HG02981 (cell line): ENCODE data around the gene RNU7-1.
"Not testable (repeated sequence)": the region's sequence is repeated elsewhere in the genome, so short reads cannot be mapped to it uniquely, and the experiment has no call there.

Experiments
- ATAC-seq: cut with Tn5 transposase; IDR thresholded peaks from one replicate; pipeline ENCODE4 v1.9.1; 2021; ENCODE audit warnings: mild to moderate bottlenecking, moderate library complexity; ENCODE audit not compliant: unreplicated experiment

The RNU7-1 gene

DNA sequence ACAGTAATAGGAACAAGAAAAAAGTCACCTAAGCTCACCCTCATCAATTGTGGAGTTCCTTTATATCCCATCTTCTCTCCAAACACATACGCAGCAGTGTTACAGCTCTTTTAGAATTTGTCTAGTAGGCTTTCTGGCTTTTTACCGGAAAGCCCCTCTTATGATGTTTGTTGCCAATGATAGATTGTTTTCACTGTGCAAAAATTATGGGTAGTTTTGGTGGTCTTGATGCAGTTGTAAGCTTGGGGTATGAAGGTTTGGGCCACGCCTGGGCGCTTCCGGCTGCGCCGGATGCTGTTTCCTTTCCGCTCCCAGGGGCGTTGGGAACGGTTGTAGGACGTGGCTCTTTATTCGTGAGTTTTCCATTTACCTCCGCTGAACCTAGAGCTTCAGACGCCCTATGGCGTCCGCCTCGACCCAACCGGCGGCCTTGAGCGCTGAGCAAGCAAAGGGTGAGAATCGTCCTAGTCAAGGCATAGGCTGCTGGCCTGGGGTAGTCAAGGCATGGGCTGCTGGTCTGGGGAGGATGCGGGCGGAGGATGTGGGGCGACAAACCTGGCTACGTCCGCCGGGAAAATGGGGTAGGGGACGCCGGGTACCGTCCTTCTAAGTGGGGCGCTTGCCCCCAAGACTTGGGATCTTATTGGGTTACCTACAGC, at the start of gene RNU7-1, which contains the start of gene C12orf57:
Gene RNU7-1, plus strand, starts transcription at position 95 of the 659 bp plus-strand sequence.
Gene C12orf57, plus strand, starts transcription at position 301 of the 659 bp plus-strand sequence. Its CDS starts 100 bp downstream, at position 401.
- ATAC-seq = peak; percentile 37

DNA sequence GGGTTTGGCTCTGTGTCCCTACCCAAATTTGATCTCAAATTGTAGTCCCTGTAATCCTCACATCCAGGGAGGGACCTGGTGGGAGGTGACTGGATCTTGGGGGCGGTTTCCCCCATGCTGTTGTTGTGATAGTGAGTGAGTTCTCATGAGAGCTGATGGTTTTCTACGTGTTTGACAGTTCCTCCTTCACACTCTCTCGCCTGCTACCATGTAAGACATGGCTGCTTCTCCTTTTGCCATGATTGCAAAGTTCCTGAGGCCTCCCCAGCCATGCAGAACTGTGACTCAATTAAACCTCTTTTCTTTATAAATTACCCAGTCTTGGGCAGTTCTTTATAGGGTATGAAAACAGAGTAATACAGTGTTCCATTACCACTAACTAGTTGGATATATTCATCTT, 49.3 kb upstream of the RNU7-1 start:
- no peak for ATAC-seq

DNA sequence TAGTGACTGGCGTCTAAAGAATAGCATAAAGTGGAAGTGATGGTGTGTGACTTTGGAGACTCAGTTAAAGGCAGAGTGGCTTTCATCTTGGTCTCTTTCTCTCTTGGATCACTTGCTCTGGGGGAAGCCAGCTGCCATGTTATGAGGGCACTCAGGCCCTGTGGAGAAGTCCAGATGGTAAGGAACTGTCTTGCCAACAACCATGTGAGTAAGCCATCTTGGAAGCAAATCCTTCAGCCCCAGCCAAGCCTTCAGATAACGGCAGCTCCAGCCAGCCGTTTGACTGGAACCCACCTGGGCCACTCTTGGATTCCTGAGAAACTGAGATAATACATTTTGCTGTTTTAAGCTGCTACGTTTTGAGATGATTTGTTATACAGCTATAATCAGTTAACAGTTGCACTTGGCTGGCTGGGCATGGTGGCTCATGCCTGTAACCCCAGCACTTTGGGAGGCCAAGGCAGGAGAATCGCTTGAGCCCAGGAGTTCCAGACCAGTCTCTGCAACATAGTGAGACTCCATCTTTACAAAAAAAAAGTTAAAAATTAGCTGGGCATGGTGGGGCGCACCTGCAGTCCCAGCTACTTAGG, 46.7 kb upstream of the RNU7-1 start:
- no peak for ATAC-seq

DNA sequence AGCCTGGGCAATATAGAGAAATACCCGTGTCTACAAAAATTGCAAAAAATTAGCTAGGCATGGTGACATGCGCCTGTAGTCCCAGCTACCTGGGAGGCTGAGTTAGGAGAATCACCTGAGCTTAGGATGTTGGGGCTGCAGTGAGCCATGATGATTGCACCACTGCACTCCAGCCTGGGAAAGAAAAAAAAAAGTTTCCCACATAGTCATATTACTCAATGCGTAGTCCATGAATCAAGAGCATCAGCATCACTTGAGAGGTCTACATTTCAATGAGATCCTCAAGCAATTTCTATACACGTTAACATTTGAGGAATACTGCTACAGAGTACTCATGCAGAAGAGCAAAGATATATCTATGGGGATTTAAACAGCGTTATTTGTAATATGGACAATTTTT, 44.2 kb upstream of the RNU7-1 start:
- no peak for ATAC-seq

DNA sequence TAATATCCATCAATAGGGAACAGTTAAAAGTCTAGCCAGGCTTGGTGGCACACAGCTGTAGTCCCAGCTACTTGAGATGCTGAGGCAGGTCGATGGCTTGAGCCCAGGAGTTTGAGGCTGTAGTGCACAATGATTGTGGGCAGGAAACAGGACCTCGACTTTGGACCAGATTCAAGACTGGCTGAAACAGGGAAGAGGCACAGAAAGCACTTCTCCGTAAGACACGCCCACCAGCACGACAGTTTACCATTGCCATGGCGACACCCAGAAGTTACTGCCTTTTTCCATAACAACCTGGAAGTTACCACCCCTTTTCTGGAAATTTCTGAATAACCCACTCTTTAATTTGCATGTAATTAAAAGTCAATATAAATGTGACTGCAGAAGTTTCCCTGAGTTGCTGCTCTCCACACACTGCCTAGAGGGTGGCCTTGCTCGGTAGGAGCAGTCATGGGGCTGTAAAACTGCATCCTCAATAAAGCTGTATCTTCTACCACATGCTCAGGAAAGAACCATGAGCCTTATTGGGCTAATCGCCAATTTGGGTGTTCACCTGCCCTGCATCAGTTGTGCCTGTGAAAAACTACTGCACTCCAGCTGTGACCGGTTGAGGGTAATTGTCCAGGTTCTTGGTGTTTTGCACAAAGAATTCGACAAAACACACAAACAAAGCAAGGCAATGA, 43.6 kb upstream of the RNU7-1 start:
- no peak for ATAC-seq

DNA sequence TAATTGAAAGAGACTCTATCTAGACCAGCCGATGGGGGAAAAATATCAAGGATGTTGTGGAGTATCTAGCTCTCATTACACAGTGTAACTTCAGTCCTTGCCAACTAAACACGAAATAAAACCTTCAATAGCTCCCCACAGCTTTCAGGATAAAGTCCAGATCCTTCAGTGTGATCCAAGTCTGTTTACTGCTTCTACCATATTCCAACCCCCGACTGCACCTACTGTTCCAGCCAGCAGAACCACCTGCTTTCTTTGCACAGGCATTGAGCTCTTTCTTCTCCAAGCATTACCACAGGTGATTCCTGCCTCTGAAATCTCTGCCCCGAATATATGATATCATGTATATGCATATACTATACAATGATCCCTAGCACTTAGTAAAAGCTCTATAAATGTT, 41.2 kb upstream of the RNU7-1 start:
- ATAC-seq = no peak

DNA sequence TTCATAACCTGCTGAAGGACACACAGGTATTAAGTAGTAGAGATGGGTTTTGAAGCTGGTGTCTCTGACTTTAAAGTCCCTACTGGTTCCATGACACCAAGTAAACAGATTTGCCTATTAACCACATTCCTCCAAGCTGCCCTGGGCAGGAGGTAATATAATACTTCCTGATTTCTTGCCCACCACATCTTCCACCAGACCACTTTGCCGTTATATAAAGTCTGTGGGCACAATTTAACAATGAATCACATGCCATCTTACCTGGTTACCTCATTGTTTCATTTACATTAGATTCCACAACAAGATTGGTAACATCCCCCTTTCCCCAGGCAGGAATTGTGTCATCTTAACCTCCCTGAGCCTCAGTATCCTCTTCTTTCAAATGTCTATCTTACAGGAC, 39.9 kb upstream of the RNU7-1 start:
- ATAC-seq = no peak

DNA sequence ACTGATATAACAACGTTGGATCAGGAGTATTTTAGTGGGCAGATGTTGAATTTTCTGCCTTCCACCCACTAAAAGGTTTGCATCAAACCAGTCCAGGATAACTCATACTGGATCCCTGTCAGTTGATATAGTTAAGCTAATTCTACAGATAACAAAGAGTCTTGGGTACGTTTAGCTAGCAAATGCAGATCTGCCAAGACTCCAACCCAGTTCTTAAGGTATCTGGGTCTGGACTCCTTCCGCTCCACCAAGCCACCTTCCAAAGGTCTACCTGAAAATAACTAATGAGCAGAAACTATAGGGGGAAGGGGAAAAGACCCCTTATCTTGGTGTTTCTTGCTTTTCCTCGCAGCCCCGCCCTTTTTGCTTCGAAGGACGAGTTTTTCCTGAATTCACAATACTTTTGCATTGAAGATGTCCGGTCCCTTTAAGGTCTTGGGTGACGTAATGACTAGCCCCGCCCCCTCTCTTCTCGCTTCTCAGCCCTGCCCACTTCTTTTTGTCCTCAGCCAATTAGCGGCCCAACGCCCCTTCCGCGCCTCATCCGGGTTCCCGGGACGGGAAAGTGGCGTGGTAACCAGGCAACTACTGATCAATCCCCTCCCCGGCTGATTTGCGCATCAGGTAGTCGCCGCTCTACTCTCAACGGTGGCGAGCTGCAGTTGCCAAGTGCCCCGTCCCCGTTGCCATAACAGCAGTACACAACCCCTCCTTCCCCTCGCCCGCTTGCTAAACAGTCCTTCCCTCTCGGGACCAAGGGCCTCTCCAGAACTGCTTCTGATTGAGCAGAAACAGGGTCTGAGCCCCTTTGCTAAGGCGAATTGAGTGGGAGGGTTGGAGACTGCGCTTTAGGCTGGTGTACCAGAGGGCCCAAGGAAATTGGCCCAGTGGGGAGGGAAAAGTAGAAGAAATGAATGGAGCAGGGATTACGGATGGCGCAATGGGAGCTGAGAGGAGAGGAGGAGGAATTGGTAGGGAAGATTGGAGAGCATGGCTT, 39.0 kb upstream of the RNU7-1 start, which contains the start of gene LRRC23:
Gene LRRC23, plus strand, starts transcription at position 543 of the 997 bp plus-strand sequence. CDS start 812 bp downstream, outside the sequence.
- ATAC-seq = peak; percentile 93

DNA sequence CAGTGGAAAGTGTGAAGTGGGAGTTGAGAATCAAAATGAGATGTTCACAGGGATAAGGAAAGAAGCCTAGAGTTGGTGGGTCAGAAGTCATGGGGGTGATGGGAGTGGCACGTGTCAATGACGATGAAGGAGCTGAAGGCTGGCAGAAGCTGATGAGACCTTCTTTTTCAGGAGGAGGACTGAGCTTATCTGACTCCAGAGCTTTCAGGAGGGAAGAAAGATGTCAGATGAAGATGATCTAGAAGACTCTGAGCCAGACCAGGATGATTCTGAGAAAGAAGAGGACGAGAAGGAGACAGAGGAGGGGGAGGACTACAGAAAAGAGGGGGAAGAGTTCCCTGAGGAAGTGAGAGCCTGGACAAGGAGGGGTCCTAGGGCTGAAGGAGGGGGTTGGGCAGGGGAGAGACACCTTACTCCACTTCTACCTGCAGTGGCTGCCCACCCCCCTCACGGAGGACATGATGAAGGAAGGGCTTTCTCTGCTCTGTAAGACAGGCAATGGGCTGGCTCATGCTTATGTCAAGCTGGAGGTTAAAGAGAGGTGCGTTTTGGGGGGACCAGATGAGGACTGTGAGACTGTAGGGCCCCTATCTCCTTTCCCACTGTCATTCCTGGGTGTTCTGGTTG, 38.1 kb upstream of the RNU7-1 start:
- no peak for ATAC-seq

DNA sequence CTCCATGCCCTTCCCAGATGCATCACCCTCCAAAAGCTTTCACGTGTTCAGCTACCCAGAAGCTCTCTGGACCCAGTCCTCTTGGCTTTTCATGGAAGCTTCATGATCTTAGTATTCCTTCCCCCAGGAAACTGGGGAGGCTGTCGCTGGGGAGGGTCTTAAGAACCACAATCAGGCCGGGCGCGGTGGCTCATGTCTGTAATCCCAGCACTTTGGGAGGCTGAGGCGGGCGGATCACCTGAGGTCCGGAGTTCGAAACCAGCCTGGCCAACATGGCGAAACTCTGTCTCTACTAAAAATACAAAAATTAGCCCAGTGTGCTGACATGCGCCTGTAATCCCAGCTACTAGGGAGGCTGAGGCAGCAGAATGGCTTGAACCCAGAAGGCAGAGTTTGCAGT, 35.5 kb upstream of the RNU7-1 start:
- not testable (repeated sequence) for ATAC-seq

DNA sequence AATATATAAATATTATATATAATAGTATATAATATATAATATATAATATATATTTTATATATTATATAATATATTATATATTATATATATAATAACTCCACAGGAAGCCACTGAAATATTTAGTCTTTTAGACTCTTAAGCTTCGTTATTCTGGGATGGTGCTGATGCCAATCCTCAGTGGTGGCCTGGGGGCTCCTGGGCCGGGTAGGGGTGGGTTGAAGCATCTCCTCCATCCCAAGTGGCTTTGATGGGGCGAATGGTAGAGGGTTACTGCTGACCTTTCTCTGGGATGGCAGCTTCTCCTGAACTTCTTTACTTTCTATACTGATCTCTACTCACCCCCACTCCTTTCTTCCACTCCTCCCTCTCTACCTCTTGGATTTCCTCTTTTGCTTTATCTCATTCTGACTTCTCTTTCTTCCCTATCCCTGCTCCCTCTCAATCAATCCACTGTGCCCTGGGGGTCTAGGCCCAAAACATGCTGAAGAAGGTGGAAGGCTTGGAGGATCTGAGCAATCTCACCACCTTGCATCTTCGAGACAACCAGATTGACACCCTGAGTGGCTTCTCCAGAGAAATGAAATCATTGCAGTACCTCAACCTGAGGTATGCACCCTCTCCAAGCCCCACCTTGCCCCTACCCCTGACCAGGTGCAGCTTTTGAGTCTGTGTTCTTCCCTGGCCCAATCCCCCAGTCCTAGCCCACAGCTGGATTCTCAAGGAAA, 34.0 kb upstream of the RNU7-1 start:
- no peak for ATAC-seq

DNA sequence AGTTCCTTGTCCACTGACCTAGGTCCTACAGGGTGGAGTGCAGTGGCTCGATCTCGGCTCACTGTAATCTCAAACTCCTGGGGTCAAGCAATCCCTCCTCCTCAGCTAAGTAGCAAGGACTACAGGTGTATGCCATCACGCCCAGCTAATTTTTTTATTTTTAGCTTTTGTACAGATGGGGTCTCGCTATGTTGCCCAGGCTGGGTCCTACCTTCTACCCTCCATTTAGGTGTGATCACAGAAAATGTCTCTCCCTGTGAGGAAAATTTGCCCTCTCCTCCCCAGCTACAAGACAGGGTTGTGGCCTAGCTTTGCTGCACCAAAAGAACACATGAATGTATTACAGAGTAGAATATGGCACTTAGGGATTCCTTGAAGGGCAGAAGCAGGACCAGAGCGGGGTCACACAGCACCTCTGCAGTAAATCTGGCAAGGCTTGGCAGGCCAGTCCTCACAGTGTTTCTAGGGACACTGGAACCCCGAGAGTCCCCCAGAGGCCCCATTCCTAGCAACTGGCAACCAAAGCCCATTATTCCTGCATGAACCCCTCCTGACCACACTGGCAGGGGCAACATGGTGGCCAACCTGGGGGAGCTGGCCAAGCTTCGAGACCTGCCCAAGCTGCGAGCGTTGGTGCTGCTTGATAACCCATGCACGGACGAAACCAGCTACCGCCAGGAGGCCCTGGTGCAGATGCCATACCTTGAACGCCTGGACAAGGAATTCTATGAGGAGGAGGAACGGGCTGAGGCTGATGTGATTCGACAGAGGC, 31.3 kb upstream of the RNU7-1 start:
- no peak for ATAC-seq

DNA sequence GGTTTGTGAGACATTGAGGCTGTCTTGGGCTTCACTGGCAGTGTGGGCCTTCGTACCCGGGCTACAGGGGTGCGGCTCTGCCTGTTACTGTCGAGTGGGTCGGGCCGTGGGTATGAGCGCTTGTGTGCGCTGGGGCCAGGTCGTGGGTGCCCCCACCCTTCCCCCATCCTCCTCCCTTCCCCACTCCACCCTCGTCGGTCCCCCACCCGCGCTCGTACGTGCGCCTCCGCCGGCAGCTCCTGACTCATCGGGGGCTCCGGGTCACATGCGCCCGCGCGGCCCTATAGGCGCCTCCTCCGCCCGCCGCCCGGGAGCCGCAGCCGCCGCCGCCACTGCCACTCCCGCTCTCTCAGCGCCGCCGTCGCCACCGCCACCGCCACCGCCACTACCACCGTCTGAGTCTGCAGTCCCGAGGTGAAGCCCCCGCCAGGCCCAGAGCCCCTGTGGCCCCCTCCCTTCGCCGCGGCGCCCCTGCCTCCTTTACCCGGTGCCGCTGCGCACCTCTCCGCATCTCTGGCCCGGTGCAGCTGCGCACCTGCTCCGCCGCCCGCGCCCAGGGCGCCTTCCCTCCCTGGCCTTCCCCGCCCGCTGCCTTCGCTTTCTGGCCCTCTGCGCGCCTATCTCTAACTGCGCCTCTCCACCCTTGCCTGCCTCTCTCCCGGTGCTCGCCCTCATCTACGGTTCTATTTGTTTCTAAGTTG, 29.2 kb upstream of the RNU7-1 start, which contains the start of gene ENO2:
Gene ENO2, plus strand, starts transcription at position 335 of the 701 bp plus-strand sequence. CDS start 1,253 bp downstream, outside the sequence.
- ATAC-seq = peak; percentile 72

DNA sequence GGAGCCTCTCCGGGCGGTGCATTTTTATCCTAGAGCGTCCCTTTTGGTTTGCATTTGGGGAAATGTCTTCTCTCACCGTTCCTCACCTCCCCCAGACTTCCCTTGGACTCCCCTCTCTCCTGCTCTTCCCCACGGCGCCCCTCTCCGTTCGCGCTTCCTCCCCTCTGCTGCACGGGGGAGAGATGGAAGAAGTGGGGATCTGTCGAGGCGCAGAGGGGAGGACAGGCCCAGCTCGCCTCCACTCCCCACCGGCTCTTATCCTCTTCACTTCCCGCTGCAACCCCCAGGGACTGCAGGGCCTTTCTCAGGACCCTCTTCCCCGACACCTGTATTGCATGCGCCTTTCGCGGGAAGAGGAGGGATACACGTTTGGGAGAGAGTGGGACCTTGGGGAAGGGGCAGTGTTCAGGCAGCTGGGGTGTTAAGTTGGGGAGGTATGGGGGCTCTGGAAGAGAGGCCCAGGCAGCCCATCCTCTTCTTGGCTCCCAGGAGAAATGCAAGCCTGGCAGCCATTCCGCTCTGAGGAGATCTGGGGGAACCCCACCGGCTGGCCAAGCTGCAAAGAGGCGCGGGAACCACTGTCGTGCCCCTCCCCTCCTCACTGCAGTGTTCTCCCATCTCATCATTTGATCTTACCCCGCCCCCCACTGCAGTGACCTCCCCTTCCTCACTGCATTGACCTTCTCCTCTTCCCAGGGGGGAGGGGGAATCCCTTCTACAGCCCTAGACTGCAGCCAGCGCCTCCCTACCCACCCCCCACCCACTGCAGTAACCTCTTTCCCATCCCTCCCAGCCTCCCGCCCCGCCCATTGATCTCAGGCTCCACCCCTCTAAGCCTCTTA, 28.4 kb upstream of the RNU7-1 start:
- no peak for ATAC-seq

DNA sequence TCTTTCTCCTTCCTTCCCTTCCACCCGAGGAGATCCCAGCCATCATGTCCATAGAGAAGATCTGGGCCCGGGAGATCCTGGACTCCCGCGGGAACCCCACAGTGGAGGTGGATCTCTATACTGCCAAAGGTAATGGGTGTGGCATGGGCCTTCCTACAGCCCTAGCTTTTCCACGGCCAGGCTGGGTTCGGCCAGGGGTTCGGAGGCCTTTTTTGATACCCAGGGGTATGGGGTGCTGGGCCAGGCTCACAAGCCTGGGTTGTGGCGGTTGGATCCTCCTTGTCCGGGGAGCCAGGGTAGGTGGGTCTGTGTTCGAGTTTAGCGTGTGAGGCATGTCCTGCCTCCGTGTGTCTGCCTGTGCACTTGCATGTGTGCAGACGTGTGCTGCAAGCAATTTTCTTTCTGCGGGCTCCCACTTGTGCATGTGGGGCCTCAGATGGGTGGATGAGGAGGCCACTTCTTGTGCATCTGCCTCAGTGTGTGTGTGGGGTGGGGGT, 27.8 kb upstream of the RNU7-1 start:
- ATAC-seq = no peak

DNA sequence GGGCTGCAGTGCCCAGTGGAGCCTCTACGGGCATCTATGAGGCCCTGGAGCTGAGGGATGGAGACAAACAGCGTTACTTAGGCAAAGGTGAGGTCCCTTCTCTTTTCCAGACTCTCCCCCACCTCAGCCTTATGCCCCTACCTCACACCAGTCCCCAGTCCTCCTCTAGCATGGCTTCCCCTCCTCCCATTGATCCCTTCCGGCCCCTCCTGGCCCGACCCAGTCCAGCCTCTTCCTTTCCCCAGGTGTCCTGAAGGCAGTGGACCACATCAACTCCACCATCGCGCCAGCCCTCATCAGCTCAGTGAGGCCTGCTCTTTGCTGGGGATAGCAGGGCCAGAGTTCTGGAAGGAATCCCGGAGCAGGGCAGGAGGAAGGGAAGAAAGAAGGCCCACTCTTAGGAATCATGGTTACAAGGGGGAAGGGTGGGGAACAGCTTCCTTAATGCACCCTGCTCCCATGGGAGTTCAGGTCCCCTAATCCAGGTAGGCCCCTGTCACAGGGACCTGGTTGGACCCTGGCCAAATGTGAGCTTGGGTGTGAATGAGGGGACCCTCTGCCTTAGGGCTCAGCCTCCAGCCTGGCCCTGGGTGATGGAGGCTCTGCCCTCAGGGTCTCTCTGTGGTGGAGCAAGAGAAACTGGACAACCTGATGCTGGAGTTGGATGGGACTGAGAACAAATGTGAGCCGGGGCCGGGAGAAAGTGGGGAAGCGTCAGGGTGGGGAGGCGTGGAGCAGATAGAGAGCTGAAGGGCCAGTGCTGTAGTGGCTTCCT, 27.0 kb upstream of the RNU7-1 start:
- no peak for ATAC-seq
